Colonic mucosa (tissue), 4 donors: ENCODE data around the gene CASP10. TPM values are rescaled to one million over a fixed set of nuclear protein-coding genes. Genes with fewer than 3 reads are reported as not detected.
"Not testable (repeated sequence)": the region's sequence is repeated elsewhere in the genome, so short reads cannot be mapped to it uniquely, and the experiment has no call there.

ENCODE experiments used
- DNase-seq: peaks from one replicate; pipeline ENCODE4 v3.0.0-alpha.2; 2020
- H3K27ac ChIP-seq: fragments of 200-600 bp; one replicate; pipeline ENCODE4 v1.8.0; 2021
- H3K27me3 ChIP-seq: fragments of 200-600 bp; one replicate; pipeline ENCODE4 v1.8.0; 2021
- H3K36me3 ChIP-seq: fragments of 200-600 bp; one replicate; pipeline ENCODE4 v1.8.0; 2021
- H3K4me1 ChIP-seq: fragments of 200-600 bp; one replicate; pipeline ENCODE4 v1.8.0; 2021; ENCODE audit warnings: mild to moderate bottlenecking
- H3K4me3 ChIP-seq: fragments of 200-600 bp; one replicate; pipeline ENCODE4 v1.8.0; 2021
- H3K9ac ChIP-seq, 2 donors: one replicate each; pipeline ENCODE4 v1.7.0; 2013; ENCODE audit warnings: control low read depth in 2 of 2, low read depth in 2 of 2, low read length in 2 of 2
- H3K9me3 ChIP-seq: fragments of 200-600 bp; one replicate; pipeline ENCODE4 v1.8.0; 2021
- intact Hi-C: fragments of 100-400 bp; cut with DNase I; formaldehyde crosslinking; loops from one replicate; pipeline ENCODE4 v1.14.1; 2022
- total RNA-seq, 2 donors: library from RNA; stranded (reverse); fragmentation: NEBNext Ultra II Directional in 1 of 2; extraction: Animal tissue kit (Norgen Biotek cat#: 25700) in 1 of 2; gene quantifications; one replicate each; pipeline ENCODE4 v1.2.1, GENCODE V29; 2021
- TF ChIP-seq, protein P1 (sequence below): fragments of 200-600 bp; IDR thresholded peaks from one replicate; pipeline ENCODE4 v1.8.0; 2022; ENCODE audit warnings: antibody characterized with exemption, mild to moderate bottlenecking
- donor health status: healthy.
- donor health status: DM: no; HTN: no; CAD: no.
- donor health status: DM: no; HTN: no; CAD: no.

Gene CASP10
- total RNA-seq, 2 donors from 2014 or later: 28.0 to 52.3 TPM

DNA sequence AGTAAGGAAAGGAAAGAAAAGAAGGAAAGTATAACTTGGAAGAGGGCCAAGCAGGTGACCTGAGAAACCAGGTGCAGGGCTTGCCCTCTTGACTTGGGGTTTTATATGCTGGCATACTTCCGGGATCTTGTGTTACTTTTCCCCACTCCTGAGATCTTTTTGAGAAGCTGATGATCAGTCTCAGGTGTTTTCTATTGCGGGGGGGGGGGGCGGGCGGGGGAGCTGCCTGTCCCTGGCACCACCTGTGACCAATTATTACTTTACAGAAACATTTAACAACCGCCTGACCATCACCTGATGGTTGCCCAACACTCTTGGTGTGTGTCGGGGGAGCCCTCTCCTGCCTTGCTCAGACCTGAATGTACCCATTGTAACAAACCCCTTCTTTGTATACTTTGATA, 6.9 kb upstream of the CASP10 start:
- Histone ChIP-seq H3K4me1 (no peaks in the 10 kb centered on the region), H3K9me3 (no peaks in the 10 kb centered on the region), H3K27ac (peak overlapping the region; percentile 66), H3K9ac (no peak overlapping the region), H3K36me3 (no peaks in the 10 kb centered on the region), H3K27me3 (no peaks in the 10 kb centered on the region), H3K4me3 (no peak overlapping the region)
- TF ChIP-seq, protein P1, sequence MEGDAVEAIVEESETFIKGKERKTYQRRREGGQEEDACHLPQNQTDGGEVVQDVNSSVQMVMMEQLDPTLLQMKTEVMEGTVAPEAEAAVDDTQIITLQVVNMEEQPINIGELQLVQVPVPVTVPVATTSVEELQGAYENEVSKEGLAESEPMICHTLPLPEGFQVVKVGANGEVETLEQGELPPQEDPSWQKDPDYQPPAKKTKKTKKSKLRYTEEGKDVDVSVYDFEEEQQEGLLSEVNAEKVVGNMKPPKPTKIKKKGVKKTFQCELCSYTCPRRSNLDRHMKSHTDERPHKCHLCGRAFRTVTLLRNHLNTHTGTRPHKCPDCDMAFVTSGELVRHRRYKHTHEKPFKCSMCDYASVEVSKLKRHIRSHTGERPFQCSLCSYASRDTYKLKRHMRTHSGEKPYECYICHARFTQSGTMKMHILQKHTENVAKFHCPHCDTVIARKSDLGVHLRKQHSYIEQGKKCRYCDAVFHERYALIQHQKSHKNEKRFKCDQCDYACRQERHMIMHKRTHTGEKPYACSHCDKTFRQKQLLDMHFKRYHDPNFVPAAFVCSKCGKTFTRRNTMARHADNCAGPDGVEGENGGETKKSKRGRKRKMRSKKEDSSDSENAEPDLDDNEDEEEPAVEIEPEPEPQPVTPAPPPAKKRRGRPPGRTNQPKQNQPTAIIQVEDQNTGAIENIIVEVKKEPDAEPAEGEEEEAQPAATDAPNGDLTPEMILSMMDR: no peak
- intact Hi-C loops: loop anchor here (5.0 kb wide), 2 partner anchors 104 to 274 kb away; partner anchors contain the start of genes HYCC2 and NDUFB3
- peak; percentile 68 for DNase-seq

DNA sequence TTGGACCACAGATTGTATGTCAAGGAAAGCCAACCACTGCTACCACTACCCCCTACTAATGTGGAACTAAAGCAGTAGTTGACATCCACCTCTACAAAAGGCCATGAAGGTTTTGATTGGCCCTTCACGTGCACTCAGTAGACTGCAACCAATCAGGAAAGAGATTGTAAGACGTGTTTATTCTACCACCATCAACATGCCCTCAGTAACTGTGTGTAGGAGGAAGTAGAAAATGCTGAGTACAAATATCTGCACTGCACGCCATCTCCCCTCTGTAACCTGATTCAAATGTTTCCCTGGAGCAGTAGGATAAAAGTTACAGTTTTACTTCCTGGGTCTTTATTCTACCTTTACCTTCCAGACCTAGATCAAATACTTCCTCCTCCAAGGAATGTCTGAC, 2.9 kb upstream of the CASP10 start:
- H3K4me1 ChIP-seq: peaks cover 3% of the 10 kb centered on the region
- intact Hi-C loops: loop anchor here (5.0 kb wide), 1 partner anchor 52 kb away; no protein-coding TSS in a partner anchor
- no peak overlapping the region for H3K9ac ChIP-seq
- no peaks in the 10 kb centered on the region for H3K9me3 ChIP-seq
- TF ChIP-seq, protein P1: no peak
- no peak for DNase-seq
- no peak overlapping the region for H3K4me3 ChIP-seq
- H3K27me3 ChIP-seq: no peaks in the 10 kb centered on the region
- H3K36me3 ChIP-seq: no peaks in the 10 kb centered on the region
- H3K27ac ChIP-seq: no peak overlapping the region

DNA sequence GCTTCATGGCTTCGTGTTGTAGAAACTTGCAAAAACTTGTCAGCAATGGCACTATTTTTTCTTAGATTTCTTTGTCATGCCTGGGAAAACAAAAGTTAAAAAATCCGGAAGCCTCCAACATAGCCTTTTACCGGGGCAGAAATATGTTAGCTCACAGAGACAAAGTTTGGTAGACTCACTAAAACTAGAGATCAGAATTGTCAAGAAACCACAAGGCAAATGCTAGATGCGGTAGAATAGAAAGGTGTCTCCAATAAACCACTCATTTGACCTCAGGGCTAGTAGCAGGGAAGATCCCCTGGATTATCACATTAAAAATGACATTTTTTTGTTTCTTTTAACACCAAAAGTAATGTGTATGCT, 405 bp downstream of the CASP10 start:
- DNase-seq: no peak
- H3K9ac ChIP-seq: peak overlapping the region; percentile 54 to 82
- H3K27ac ChIP-seq: peak overlapping the region; percentile 72
- no peaks in the 10 kb centered on the region for H3K27me3 ChIP-seq
- H3K4me1 ChIP-seq: peaks cover 3% of the 10 kb centered on the region
- H3K4me3 ChIP-seq: peak overlapping the region; percentile 53
- no peaks in the 10 kb centered on the region for H3K9me3 ChIP-seq
- TF ChIP-seq, protein P1: no peak
- H3K36me3 ChIP-seq: no peaks in the 10 kb centered on the region
- intact Hi-C loops: loop anchor here (5.0 kb wide), 1 partner anchor 49 kb away; no protein-coding TSS in a partner anchor

DNA sequence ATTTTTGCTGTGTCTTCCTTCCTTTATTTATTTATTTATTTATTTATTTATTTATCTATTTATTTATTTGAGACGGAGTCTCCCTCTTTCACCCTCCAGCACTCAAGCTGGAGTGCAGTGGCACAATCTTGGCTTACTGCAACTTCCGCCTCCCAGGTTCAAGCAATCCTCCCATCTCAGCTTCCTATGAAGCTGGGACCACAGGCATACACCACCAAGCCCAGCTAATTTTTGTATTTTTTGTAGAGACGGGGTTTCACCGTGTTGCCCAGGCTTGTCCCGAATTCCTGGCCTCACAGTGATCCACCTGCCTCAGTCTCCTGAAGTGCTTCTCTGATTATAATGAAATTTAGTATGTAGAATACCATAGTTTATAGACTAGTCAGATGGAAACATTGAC, 894 bp downstream of the CASP10 start:
- peak overlapping the region; percentile 33 to 82 for H3K9ac ChIP-seq
- not testable (repeated sequence) for DNase-seq, H3K27me3 ChIP-seq, H3K36me3 ChIP-seq, H3K9me3 ChIP-seq, H3K4me1 ChIP-seq
- peak overlapping the region; percentile 72 for H3K27ac ChIP-seq
- intact Hi-C loops: loop anchor here (5.0 kb wide), 1 partner anchor 48 kb away; no protein-coding TSS in a partner anchor
- peak overlapping the region; percentile 53 for H3K4me3 ChIP-seq

DNA sequence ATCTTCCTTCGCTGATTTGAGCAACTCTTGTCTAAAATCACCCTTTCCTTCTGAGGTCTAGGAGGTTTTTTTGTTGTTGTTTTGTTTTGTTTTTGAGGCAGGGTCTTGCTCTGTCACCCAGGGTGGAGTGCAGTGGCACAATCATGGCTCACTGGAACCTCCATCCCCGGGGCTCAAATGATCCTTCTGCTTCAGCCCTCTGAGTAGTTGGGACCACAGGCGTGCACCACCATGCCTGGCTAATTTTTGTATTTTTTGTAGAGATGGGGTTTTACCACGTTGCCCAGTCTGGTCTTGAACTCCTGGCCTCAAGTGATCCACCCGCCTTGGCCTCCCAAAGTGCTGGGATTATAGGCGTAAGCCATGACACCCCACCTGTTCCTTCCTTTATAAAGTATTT, 1.3 kb downstream of the CASP10 start:
- not testable (repeated sequence) for H3K36me3 ChIP-seq, DNase-seq, H3K4me1 ChIP-seq, H3K27me3 ChIP-seq, H3K9me3 ChIP-seq
- peak overlapping the region; percentile 53 for H3K4me3 ChIP-seq
- peak overlapping the region; percentile 72 for H3K27ac ChIP-seq
- peak overlapping the region in 1 of 2 donors; percentile 33 for H3K9ac ChIP-seq
- intact Hi-C loops: loop anchor here (5.0 kb wide), 1 partner anchor 48 kb away; no protein-coding TSS in a partner anchor

DNA sequence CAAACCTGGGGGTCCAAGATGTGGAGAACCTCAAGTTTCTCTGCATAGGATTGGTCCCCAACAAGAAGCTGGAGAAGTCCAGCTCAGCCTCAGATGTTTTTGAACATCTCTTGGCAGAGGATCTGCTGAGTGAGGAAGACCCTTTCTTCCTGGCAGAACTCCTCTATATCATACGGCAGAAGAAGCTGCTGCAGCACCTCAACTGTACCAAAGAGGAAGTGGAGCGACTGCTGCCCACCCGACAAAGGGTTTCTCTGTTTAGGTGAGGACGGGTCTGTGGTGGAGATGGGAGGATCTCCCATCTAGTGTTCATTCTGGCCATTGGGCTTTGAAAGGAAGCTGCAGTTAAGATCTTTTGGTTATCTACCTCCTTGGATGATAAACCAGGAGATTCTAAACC, 2.9 kb downstream of the CASP10 start:
- Histone ChIP-seq H3K27ac (no peak overlapping the region), H3K4me3 (peak overlapping the region; percentile 53), H3K27me3 (no peaks in the 10 kb centered on the region), H3K9me3 (no peaks in the 10 kb centered on the region), H3K36me3 (peaks cover 6% of the 10 kb centered on the region), H3K4me1 (peaks cover 3% of the 10 kb centered on the region), H3K9ac (peak overlapping the region in 1 of 2 donors; percentile 14)
- intact Hi-C loops: no loop called here
- TF ChIP-seq, protein P1: no peak
- no peak for DNase-seq
